ENCODE results near the gene AGAP1. TPM values are rescaled to one million over a fixed set of nuclear protein-coding genes. Genes with fewer than 3 reads are reported as not detected.
A peak's percentile ranks its signal among the peaks of the same experiment; 100 is the strongest.

Gene AGAP1
- total and polyA plus RNA-seq, 10 donors, result 1.1 to 26.6 (median 11.3) TPM

- Histone ChIP-seq H3K4me3 (no peak overlapping the region), H3K36me3 (no peaks in the 10 kb centered on the region), H3K9me3 (no peaks in the 10 kb centered on the region), H3K27me3 (replicated peaks in 1 of 7) (no peaks in the 10 kb centered on the region), H3K4me1 (peaks cover 0 to 8% (median 2%) of the 10 kb centered on the region in 6 donors), H3K27ac (no peak overlapping the region)
- TF ChIP-seq POLR2A (IDR thresholded peaks at IDR 0.05) (no peak), POLR2AphosphoS5 (IDR thresholded peaks at IDR 0.05) (no peak), CTCF (IDR thresholded peaks at IDR 0.05 in 8 of 11, conservative IDR thresholded peaks at IDR 0.05 in 3 of 11) (no peak)
- WGBS, 5 donors, result 69 to 87% (median 78%) methylated on average over 5 of the region's 5 CpGs
- intact Hi-C loops (cut with DNase I; ENCODE audit: low total_unique reads), result no loop called here
- DNase-seq, result no peak
Observed at GRCh38 chr2:235538981-235539380, 45.1 kb downstream of the AGAP1 start.

GRCh38 chr2:235539773-235540172 is 45.9 kb downstream of the AGAP1 start:
- Histone ChIP-seq H3K27ac (no peak overlapping the region), H3K4me3 (no peak overlapping the region), H3K4me1 (peaks cover 0 to 7% (median 2%) of the 10 kb centered on the region in 6 donors), H3K9me3 (no peaks in the 10 kb centered on the region), H3K27me3 (replicated peaks in 1 of 7) (no peaks in the 10 kb centered on the region), H3K36me3 (no peaks in the 10 kb centered on the region)
- TF ChIP-seq POLR2AphosphoS5 (IDR thresholded peaks at IDR 0.05) (no peak), CTCF (IDR thresholded peaks at IDR 0.05 in 8 of 11, conservative IDR thresholded peaks at IDR 0.05 in 3 of 11) (no peak), POLR2A (IDR thresholded peaks at IDR 0.05) (no peak)
- intact Hi-C loops (cut with DNase I; ENCODE audit: low total_unique reads), result no loop called here
- peak; percentile 27 for DNase-seq
- 82 to 93% (median 89%) methylated on average over 7 of the region's 7 CpGs for WGBS, 5 donors

GRCh38 chr2:235541016-235541415 is 47.2 kb downstream of the AGAP1 start:
- WGBS, 5 donors, result 76 to 90% (median 83%) methylated on average over 4 to 5 of the region's 5 CpGs
- TF ChIP-seq POLR2AphosphoS5 (IDR thresholded peaks at IDR 0.05), result no peak
- TF ChIP-seq POLR2A (IDR thresholded peaks at IDR 0.05), result no peak
- no peak for TF ChIP-seq CTCF (IDR thresholded peaks at IDR 0.05 in 8 of 11, conservative IDR thresholded peaks at IDR 0.05 in 3 of 11)

GRCh38 chr2:235541838-235542549 is 48.2 kb downstream of the AGAP1 start:
- TF ChIP-seq POLR2A (IDR thresholded peaks at IDR 0.05) (no peak), POLR2AphosphoS5 (IDR thresholded peaks at IDR 0.05) (no peak), CTCF (IDR thresholded peaks at IDR 0.05 in 8 of 11, conservative IDR thresholded peaks at IDR 0.05 in 3 of 11) (no peak)
- H3K4me3 ChIP-seq, result peak overlapping the region in 2 of 8 donors; percentile 10 to 22
- H3K9me3 ChIP-seq, result no peaks in the 10 kb centered on the region
- H3K27ac ChIP-seq, result peak overlapping the region in 1 of 8 donors; percentile 14
- 77 to 86% (median 78%) methylated on average over 11 of the region's 11 CpGs for WGBS, 5 donors
- no peaks in the 10 kb centered on the region for H3K36me3 ChIP-seq
- H3K27me3 ChIP-seq (replicated peaks in 1 of 7), result no peaks in the 10 kb centered on the region
- DNase-seq, result peak; percentile 47
- H3K4me1 ChIP-seq, result peaks cover 0 to 18% (median 2%) of the 10 kb centered on the region in 6 donors
- intact Hi-C loops (cut with DNase I; ENCODE audit: low total_unique reads), result no loop called here

More at GRCh38 chr2:235541016-235541415, 47.2 kb downstream of the AGAP1 start:
- intact Hi-C loops (cut with DNase I; ENCODE audit: low total_unique reads), result no loop called here
- H3K36me3 ChIP-seq, result no peaks in the 10 kb centered on the region
- no peak overlapping the region for H3K4me3 ChIP-seq
- no peaks in the 10 kb centered on the region for H3K9me3 ChIP-seq
- no peaks in the 10 kb centered on the region for H3K27me3 ChIP-seq (replicated peaks in 1 of 7)
- DNase-seq, result no peak
- no peak overlapping the region for H3K27ac ChIP-seq
- peaks cover 0 to 18% (median 2%) of the 10 kb centered on the region in 6 donors for H3K4me1 ChIP-seq

Measured in spleen (tissue), 11 donors.